PFSK-1 (cell line): ENCODE results near the gene RUNX1.

Experiments used
- POLR2AphosphoS5 ChIP-seq: IDR thresholded peaks from 2 replicates; pipeline ENCODE4 v1.6.1; 2012; ENCODE audit warnings: low read depth, mild to moderate bottlenecking, control low read depth, low read length, moderate library complexity
- SIN3A ChIP-seq: IDR thresholded peaks from 2 replicates; pipeline ENCODE4 v1.6.1; 2012; ENCODE audit warnings: mild to moderate bottlenecking, low read length, moderate library complexity, borderline replicate concordance; ENCODE audit not compliant: insufficient read depth

- TF ChIP-seq POLR2AphosphoS5, result no peak
- no peak for TF ChIP-seq SIN3A
Measured at GRCh38 chr21:34892209-34892608, 156.9 kb downstream of the RUNX1 start.
